Caco-2 (cell line): Measurements from ENCODE around the gene LMBR1. TPM values are rescaled to one million over a fixed set of nuclear protein-coding genes. Genes with fewer than 3 reads are reported as not detected.
"Not testable (repeated sequence)": the region's sequence is repeated elsewhere in the genome, so short reads cannot be mapped to it uniquely, and the experiment has no call there.

ENCODE experiments used
- BruUV-seq: library from RNA; stranded (reverse); fragments of 400-500 nt; replicated peaks from 2 replicates; lab custom pipeline; 2021; lab: Mats Ljungman, UMichigan
- CTCF ChIA-PET: fragments of 300-600 bp; sonication (Branson Sonifier 250); formaldehyde crosslinking; loops from one replicate; lab custom pipeline; 2022; ENCODE audit warnings: antibody characterized with exemption; lab: Charles Lee
- POLR2A ChIA-PET: fragments of 300-600 bp; sonication (Branson Sonifier 250); formaldehyde crosslinking; loops from one replicate; lab custom pipeline; 2022; ENCODE audit warnings: antibody characterized with exemption; lab: Charles Lee
- DNase-seq, 2 experiments: peaks; one replicate each; pipeline versions ENCODE4 v3.0.0 to v3.0.0-alpha.2; 2020 to 2022
- H3K27me3 ChIP-seq: replicated peaks from 2 replicates; pipeline ENCODE4 v1.6.0; 2011; ENCODE audit warnings: low read length; ENCODE audit not compliant: control insufficient read depth, insufficient read depth
- H3K36me3 ChIP-seq: 2 replicates; pipeline ENCODE4 v1.5.1; 2011; ENCODE audit warnings: low read length; ENCODE audit not compliant: control insufficient read depth, insufficient read depth
- H3K4me1 ChIP-seq: fragments of 250-450 bp; sonication (Bioruptor Pico); 2 replicates; pipeline ENCODE4 v1.5.1; 2020; ENCODE audit warnings: mild to moderate bottlenecking
- H3K4me3 ChIP-seq: 2 replicates; pipeline ENCODE4 v1.5.1; 2011; ENCODE audit warnings: low read depth, mild to moderate bottlenecking, control low read depth, low read length
- H3K9me3 ChIP-seq: fragments of 250-450 bp; sonication (Bioruptor Pico); 2 replicates; pipeline ENCODE4 v1.5.1; 2020; ENCODE audit warnings: mild to moderate bottlenecking, moderate library complexity
- H3K27ac Mint-ChIP-seq: one replicate; pipeline ENCODE4 v1.8.0; 2022; ENCODE audit warnings: mixed read lengths; ENCODE audit not compliant: unreplicated experiment
- H3K27me3 Mint-ChIP-seq: one replicate; pipeline ENCODE4 v1.8.0; 2022; ENCODE audit warnings: mixed read lengths; ENCODE audit not compliant: insufficient read depth, unreplicated experiment
- H3K36me3 Mint-ChIP-seq: one replicate; pipeline ENCODE4 v1.8.0; 2022; ENCODE audit warnings: mild to moderate bottlenecking, mixed read lengths; ENCODE audit not compliant: insufficient read depth, unreplicated experiment
- H3K4me1 Mint-ChIP-seq: one replicate; pipeline ENCODE4 v1.8.0; 2022; ENCODE audit warnings: low read depth, mixed read lengths; ENCODE audit not compliant: unreplicated experiment
- H3K4me3 Mint-ChIP-seq: one replicate; pipeline ENCODE4 v1.8.0; 2022; ENCODE audit warnings: mild to moderate bottlenecking, moderate library complexity, mixed read lengths; ENCODE audit not compliant: unreplicated experiment
- H3K9me3 Mint-ChIP-seq: one replicate; pipeline ENCODE4 v1.8.0; 2022; ENCODE audit warnings: mixed read lengths; ENCODE audit not compliant: unreplicated experiment
- CTCF ChIP-seq, 2 experiments: fragments of 200-600 bp in 1 of 2; IDR thresholded peaks; 1 replicate in 1 of 2; 2 replicates in 1 of 2; pipeline versions ENCODE4 v1.5.1 to v1.8.0; 2011 to 2022; ENCODE audit warnings: antibody characterized with exemption in 1 of 2, control low read depth in 1 of 2, inconsistent platforms in 1 of 2, low read depth in 1 of 2, low read length in 1 of 2, mild to moderate bottlenecking in 1 of 2, moderate library complexity in 1 of 2; ENCODE audit not compliant: insufficient read depth in 1 of 2, severe bottlenecking in 1 of 2, unreplicated experiment in 1 of 2
- intact Hi-C: fragments of 100-400 bp; cut with micrococcal nuclease; formaldehyde crosslinking; loops from one replicate; pipeline ENCODE4 v1.10.0; 2022; ENCODE audit not compliant: unreplicated experiment
- total RNA-seq: library from RNA; stranded (reverse); gene quantifications from 2 replicates; pipeline ENCODE4 v1.2.3, GENCODE V29; 2022

LMBR1 gene
- total RNA-seq, 1 experiment from 2014 or later, result 77.9 TPM

DNA sequence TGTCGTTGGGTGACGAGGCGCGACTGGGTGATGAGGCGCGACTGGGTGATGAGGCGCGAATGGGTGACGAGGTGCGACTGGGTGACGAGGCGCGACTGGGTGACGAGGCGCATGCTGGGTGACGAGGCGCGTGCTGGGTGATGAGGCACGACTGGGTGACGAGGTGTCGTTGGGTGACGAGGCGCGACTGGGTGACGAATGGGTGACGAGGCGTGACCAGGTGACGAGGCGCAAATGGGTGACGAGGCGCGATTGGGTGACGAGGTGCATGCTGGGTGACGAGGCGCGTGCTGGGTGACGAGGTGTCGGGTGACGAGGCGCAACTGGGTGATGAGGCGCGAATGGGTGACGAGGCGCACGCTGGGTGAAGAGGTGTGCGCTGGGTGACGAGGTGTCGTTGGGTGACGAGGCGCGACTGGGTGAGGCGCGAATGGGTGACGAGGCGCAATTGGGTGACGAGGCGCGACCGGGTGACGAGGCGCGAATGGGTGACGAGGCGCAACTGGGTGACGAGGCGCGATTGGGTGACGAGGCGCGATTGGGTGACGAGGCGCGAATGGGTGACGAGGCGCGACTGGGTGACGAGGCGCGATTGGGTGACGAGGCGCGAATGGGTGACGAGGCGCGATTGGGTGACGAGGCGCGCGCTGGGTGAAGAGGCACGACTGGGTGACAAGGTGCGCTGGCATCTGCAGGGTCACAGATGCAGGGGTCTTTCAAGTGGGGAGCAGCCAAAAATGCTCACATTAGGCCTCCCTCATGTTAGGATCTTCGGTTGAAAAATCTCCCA is 48.6 kb upstream of the LMBR1 start:
- intact Hi-C loops, result no loop called here
- H3K4me3 Mint-ChIP-seq, result no peak overlapping the region
- CTCF ChIA-PET, result no interaction called here

DNA sequence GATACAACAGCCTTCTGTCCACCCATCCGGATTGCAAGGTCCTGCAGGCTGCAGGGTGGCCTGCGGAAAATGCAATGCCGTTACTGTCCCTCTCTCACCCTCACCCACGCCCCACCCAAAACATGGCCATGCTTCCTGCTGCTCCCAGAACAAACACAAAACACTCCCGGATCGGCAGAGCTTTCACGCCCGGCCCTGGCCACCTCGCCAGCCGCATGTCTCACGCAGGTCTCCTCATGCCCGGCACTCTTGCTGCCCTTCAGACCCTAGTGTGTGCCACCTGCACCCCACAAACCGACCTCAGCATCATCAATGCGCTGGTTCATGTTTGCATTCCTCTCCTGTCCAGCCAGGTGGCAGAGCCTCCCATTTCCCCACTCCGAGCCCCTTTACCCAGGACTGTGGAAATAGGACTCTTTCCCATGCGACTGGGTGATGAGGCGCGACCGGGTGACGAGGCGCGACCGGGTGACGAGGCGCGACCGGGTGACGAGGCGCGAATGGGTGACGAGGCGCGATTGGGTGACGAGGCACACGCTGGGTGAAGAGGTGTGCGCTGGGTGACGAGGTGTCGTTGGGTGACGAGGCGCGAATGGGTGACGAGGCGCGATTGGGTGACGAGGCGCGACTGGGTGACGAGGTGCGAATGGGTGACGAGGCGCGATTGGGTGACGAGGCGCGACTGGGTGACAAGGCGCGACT is 47.6 kb upstream of the LMBR1 start:
- H3K27me3 ChIP-seq, result no peaks in the 10 kb centered on the region
- H3K9me3 ChIP-seq, result peaks cover 5% of the 10 kb centered on the region
- no peaks in the 10 kb centered on the region for H3K4me1 Mint-ChIP-seq
- H3K27ac Mint-ChIP-seq, result no peak overlapping the region
- no TSS peak for BruUV-seq
- CTCF ChIA-PET, result no interaction called here
- intact Hi-C loops, result no loop called here
- H3K27me3 Mint-ChIP-seq, result peaks cover 5% of the 10 kb centered on the region
- H3K9me3 Mint-ChIP-seq, result no peaks in the 10 kb centered on the region
- DNase-seq, result no peak
- H3K36me3 Mint-ChIP-seq, result peaks cover 5% of the 10 kb centered on the region
- H3K4me3 ChIP-seq, result no peak overlapping the region
- H3K4me1 ChIP-seq, result no peaks in the 10 kb centered on the region
- H3K4me3 Mint-ChIP-seq, result no peak overlapping the region
- no peaks in the 10 kb centered on the region for H3K36me3 ChIP-seq
- TF ChIP-seq CTCF (IDR thresholded peaks at IDR 0.05; ENCODE audit: insufficient read depth in 1 of 2, low read depth in 1 of 2, low read length in 1 of 2, severe bottlenecking in 1 of 2, unreplicated experiment in 1 of 2), result no peak
- POLR2A ChIA-PET, result no interaction called here

More for the DNA sequence above, 48.6 kb upstream of the LMBR1 start:
- POLR2A ChIA-PET, result no interaction called here
- Histone ChIP-seq H3K27me3 (no peaks in the 10 kb centered on the region), H3K4me1 (no peaks in the 10 kb centered on the region), H3K4me3 (no peak overlapping the region), H3K9me3 (peaks cover 5% of the 10 kb centered on the region), H3K36me3 (no peaks in the 10 kb centered on the region)
- Mint-ChIP-seq H3K4me1 (no peaks in the 10 kb centered on the region), H3K36me3 (peaks cover 5% of the 10 kb centered on the region), H3K27me3 (peaks cover 5% of the 10 kb centered on the region), H3K27ac (no peak overlapping the region), H3K9me3 (no peaks in the 10 kb centered on the region)
- BruUV-seq, result no TSS peak
- DNase-seq, result no peak
- TF ChIP-seq CTCF (IDR thresholded peaks at IDR 0.05; ENCODE audit: insufficient read depth in 1 of 2, low read depth in 1 of 2, low read length in 1 of 2, severe bottlenecking in 1 of 2, unreplicated experiment in 1 of 2), result no peak

- intact Hi-C loops, H3K9me3 ChIP-seq, H3K27me3 Mint-ChIP-seq, H3K36me3 Mint-ChIP-seq, H3K4me3 Mint-ChIP-seq, CTCF ChIA-PET, H3K27me3 ChIP-seq, H3K4me1 Mint-ChIP-seq, H3K27ac Mint-ChIP-seq, H3K9me3 Mint-ChIP-seq, H3K4me1 ChIP-seq, H3K4me3 ChIP-seq, H3K36me3 ChIP-seq, BruUV-seq, POLR2A ChIA-PET, DNase-seq: not testable (repeated sequence)
These were observed 43.8 kb upstream of the LMBR1 start for GRCh38 chr7:156936766-156937165.
